Neural progenitor cell (in vitro differentiated cells): Measurements from ENCODE around the gene ALDH3B2.

Experiments used
- CTCF ChIP-seq: fragments of 200-600 bp; sonication (generic); IDR thresholded peaks from 2 replicates; pipeline ENCODE4 v1.5.1; 2017; ENCODE audit warnings: antibody characterized with exemption, mild to moderate bottlenecking
- EZH2 ChIP-seq: fragments of 200-600 bp; sonication (generic); IDR thresholded peaks from 2 replicates; pipeline ENCODE4 v1.6.1; 2017; ENCODE audit warnings: antibody characterized with exemption, mild to moderate bottlenecking, moderate library complexity
- EZH2phosphoT487 ChIP-seq: fragments of 200-600 bp; sonication (generic); IDR thresholded peaks from 2 replicates; pipeline ENCODE4 v1.6.1; 2017; ENCODE audit warnings: antibody characterized with exemption

DNA sequence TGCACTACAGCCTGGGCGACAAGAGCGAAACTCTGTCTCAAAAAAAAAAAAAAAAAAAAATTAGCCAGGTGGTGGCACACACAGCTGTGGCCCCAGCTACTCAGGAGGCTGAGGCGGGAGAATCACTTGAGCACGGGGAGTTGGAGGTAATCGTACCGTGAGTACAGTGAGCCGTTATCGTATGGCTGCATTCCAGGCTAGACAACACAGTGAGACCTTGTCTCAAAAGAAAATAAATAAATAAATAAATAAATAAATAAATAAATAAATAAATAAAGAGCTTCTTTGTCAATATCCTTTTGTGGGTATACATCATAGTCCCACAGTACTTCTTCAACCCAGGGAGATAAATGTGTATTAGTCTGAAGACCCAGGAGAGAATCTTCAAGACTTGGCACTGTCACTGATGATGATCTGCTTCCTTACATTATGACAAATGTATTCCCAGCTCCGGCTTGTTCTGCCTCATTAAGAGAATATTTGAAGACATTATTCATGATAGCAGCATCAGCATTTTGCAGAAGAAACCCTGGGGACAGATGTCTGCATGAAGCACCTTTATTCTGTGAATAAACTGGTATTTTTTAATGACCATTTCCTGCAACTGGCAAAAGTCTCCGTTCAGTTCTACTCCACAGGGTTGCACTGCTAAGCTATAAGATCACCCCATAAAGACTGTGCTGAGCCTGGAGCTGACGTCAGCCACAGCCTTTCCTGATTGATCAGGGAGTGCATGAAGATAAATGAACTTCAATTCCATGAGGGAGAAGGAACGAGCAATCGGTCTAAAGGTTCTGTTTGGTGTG is 22.2 kb downstream of the ALDH3B2 start:
- TF ChIP-seq EZH2phosphoT487 (no peak), CTCF (no peak), EZH2 (no peak)
